SHP77 treated with DMSO at 0.1 percent for 48 hours (cell line): ENCODE data around the gene PPP2R1B.
A peak's percentile ranks its signal among the peaks of the same experiment; 100 is the strongest.
"Not testable (repeated sequence)": the region's sequence is repeated elsewhere in the genome, so short reads cannot be mapped to it uniquely, and the experiment has no call there.

Experiments
- DNase-seq: peaks from one replicate; lab custom pipeline; 2025; lab: John Stamatoyannopoulos, UW

The PPP2R1B gene

DNA sequence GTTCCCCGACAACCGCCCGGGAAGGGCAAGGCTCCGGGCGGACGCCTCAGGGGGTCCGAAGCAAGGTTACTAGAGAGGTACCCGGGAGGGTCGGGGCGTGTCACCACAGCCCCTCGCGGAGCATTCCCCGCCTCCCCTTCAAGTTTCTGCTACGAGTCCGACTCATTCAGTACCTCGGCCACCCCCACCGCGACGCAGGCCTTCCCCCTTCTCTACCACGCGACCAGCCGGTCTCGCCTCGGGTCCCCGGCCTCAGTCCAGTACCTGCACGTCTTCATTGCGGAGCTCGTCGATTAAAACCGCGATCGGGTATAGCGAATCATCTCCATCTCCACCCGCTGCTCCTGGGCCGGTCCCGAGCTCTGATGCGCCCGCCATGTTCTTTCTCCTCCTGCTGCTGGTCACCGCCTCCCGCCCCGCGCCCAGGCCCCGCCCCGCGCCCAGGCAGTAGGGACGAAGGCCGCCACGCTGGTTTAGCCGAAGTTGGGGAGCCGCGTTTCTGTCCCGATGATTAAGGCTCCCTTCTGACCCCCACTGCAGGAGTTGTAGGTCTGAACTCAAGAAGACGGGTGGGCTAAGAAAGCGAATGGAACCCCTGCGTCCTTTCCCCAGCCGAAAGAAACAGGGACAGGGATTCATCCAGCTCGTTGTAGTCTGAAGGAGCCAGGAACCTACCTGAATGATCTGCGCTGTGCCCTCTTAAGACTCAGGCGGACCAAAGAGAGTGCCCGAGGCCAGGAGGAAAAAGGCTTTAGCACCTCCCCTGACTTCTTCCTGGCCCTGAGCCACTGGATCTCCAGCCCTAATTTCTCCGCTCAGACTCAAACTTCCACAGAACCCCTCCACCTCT, at the start of gene PPP2R1B:
TSS of gene PPP2R1B (minus strand) at position 406 of the 850 bp plus-strand sequence. CDS start at position 378, 28 bp downstream.
- DNase-seq, result peak; percentile 67

DNA sequence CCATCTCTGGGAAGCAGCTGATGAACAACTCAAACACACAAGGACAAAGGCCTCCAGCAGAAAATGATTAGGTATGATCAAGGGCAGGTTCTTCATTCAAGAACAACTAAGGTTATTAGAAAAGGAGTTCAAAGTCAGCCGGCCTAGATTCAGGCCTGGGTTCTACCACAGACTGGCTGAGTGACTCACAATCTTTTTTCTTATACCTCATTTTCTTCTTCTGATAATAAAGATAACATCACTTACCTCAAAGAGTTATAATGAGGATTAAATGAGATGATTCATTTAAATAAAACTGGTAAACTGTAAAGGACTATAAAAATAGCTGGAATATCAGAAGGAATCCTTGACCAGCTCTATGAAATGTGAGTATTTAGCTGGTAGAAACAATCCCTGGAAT, 49.3 kb upstream of the PPP2R1B start:
- no peak for DNase-seq

DNA sequence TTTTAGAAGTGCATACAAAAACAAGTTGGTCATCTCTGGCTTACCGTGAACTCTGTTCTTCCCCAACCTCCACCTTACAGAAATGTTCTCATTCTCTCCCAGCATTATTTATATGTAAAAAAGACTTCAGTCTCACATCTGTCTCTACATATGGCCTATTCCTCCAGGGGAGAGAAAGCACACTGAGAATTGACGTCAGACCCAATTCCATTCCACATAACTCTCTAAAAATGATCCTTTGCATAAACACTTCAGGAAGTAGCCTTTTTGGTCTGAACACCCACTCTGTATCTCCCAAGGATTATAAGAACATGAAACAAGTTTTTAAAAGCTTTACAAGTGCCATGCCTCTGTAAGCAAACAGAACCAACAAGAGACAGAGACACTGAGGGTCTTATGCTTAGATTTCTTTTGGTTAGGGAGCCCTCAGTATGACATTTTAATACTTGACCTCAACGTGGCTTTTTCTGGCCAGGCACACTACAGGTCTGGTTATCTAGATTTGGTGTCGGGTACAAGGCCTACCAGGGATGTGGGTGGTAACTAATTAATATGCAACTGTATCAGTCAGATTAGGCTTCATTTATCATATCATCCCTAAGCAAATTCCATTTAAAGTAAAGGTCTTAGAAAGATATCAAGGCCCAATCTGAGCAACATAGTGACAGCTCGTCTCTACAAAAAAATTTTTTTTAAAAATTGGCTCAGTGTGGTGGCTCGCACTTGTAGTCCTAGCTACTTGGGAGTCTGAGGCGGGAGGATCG, 48.5 kb upstream of the PPP2R1B start:
- DNase-seq, result peak; percentile 25

DNA sequence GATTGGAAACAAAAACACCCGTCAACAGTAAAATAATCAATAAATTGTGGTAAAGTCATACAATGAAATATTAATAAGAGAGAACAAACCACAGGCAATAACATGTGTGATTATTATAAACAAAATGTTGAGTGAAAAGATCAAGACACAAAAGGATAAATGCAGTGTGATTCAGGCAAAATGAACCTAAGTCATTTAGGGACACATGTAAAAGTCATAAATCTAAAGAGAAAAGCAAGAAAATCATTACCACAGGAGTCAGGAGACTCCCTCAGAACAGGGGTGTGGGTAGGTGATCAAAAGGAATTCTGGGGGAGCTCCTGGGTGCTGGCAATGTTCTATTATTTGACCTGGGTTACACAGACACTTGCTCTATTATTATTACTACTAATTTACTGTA, 47.9 kb upstream of the PPP2R1B start:
- no peak for DNase-seq

DNA sequence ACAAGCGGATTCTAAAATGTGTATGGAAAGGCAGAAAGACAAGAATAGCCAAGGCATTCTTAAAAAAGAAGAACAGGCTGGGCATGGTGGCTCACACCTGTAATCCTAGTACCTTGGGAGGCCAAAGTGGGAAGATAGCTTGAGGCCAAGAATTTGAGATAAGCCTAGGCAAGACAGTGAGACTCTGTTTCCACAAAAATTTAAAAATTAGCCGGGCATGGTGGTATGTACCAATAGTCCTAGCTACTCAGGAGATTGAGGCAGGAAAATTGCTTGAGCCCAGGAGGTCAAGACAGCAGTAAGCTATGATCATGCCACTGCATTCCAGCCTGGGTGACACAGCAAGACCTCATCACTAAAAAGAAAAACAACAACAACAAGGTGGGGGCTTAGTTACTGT, 46.0 kb upstream of the PPP2R1B start:
- no peak for DNase-seq

DNA sequence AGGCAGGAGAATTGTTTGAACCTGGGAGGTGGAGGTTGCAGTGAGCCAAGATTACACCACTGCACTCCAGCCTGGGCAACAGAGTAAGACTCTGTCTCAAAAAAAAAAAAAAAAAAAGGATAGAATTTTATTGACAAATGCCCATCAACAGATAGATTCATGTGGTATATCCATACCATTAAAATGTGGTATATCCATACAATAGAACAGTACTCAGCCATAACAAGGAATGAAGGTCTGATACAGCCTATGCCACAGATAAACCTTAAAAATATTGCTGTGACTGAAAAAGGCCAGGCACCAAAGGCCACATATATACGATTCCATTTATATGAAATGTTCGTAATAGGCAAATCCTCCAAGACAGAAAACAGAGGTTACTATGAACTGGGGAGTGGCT, 45.3 kb upstream of the PPP2R1B start:
- no peak for DNase-seq

DNA sequence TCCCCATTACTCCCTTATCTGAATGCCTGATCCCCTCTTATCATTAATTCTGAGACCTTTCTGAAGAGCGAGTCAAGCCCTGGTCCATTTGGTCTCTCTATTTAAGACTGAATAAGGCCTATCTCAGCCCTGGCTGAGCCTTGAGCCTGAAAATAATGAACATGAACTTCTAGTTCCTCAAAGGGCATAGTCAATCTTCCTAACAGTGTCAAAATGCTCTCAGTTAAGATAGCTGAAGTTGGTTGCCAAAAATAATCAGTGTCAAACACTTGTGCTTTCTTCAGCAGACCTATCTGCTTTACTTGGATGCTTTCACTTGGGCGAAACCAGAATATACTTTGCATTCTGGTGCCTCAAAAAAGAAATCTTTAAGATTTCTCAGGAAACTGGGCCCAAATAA, 42.6 kb upstream of the PPP2R1B start:
- DNase-seq, result no peak

DNA sequence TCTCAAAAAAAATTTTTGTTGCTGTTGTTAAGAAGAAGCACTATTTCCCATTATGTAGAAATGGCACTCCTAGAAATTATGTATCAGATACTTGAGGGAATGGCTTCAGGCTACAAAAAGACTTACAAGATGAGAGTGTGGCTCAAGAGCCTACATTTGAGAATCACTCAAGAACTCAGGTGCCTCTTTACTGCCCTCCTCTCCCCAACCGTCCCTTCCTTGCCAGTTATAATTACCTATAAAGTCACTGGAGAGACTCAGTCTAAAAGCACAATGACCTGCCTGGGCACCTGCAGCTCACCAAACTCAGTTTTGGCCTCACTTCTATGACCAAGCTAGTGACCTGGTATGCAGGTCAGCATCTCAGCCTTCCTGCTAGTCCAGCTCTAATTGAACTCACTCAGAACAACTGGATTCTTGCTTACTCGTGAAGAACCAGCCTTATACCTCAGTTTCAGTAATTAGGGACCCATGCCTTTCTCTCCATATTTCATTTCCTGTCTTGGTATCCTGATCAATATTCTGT, 41.9 kb upstream of the PPP2R1B start:
- no peak for DNase-seq

DNA sequence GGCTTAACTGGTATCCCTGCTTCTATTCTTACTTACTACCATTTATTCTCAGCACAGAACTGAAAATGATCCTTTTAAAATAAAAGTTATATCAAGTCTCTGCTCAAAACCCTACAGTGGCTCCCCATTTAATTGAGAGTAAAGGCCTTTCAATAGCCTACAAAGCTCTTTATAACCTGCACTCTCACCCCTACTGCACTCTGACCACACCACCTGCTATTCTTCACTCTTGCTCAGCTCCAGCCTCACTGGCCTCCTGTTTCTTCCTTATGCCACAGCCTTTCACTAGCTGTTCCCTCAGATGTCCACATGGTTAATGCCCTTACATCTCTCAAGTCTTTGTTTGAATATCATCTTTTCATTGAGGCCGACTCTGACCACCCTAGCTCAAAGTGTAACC, 40.9 kb upstream of the PPP2R1B start:
- no peak for DNase-seq

DNA sequence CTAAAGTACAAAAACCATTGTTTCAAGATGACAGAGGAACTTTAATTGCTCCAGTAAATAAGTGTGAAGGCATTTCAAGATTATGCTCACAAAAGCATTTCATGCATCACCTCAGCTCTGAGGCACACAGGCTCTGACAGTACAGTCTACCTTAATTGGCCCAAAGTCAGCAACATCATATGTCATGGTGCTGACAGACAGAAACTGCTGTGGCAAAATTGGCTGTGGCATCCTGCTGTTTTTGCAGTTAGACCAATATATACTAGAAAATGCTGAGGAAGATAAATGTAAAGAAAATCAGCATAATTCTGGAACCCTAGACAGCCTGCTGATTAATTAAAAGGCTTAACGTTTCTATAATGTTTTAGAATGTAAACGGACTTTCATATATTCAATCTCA, 34.9 kb upstream of the PPP2R1B start:
- no peak for DNase-seq

DNA sequence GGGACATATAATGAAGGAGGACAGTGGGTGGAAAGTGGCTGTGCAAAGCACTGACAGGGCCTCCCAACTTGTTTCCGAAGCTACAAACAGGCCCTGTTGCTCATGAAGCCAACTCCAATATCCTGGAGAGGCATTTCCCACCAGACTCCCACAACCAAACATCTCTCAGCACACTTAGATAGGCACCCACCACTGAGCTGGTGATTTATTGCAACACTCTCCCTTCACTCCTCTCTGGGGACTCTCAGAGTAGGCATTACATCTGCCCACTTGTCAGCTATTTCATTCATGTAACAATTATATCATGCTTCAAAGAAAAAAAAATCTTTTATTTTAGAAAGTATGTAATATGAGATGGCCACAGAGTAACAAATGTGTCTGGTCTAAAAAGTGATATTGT, 32.1 kb upstream of the PPP2R1B start:
- DNase-seq, result no peak

DNA sequence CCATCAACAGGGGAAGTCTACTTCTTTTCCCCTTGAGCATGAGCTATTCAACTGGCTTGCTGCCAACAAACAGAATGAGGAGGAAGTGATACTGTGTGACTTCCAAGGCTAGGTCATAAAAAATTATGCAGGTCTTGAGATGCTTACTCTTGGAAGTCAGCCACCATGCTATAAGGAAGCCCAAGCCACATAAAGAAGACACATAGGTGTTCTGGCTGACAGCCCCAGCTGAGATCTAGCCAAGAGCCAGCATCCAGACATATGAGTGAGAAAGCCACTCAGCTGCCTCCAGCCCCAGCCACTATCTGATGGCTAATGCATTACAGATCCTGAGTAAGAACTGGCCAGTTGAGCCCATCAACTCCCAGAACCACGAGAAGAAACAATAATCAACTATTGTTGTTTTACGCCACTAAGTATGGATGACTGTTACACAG, 31.0 kb upstream of the PPP2R1B start:
- DNase-seq, result no peak

DNA sequence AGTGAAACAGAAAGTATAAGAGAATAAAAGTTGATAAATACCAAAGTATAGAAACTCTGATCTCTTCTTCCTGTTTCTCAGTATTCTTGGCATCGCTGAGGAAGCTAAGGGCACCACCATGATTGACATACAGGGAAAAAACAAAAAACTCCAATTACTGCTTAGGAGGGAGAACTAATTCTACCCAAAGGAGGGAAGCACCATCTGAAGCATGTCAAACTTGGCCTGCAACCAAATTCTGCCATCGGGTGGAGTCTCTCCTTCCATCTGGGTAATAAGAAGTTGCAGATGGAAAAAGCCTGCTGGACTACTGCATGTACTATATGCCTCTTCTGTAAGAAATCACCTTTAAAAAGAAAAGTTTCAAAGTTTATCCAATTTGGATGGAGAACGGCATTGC, 30.5 kb upstream of the PPP2R1B start:
- no peak for DNase-seq

DNA sequence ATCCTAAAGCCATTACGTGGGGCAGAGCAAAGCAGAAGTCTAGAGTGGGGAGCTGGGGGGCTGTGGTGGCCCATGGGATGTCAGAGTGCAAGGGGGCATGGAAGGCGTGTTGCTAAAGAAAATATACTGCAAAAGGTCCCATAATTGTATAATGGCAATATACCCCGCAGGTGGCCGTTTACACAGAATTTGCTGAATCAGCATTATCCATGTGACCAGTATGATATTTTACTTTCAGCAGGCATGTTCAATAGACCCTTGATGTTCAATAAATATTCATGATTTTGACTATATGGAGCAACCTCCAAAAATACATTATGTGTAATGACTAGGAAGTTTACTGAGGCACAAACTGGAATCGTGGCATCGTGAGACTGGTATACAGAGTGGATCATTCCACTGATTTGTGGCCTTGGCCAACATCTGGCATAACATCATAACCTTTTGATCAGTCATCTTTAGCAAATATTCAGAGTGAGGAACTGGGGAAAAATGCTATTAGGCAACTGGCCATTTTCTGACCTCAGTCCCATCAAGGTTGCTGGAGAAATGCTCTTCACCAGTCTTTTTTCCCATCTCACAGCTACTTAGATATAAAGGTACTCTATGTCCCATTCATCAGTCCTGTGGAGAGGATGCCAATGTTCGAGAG, 29.3 kb upstream of the PPP2R1B start:
- no peak for DNase-seq

DNA sequence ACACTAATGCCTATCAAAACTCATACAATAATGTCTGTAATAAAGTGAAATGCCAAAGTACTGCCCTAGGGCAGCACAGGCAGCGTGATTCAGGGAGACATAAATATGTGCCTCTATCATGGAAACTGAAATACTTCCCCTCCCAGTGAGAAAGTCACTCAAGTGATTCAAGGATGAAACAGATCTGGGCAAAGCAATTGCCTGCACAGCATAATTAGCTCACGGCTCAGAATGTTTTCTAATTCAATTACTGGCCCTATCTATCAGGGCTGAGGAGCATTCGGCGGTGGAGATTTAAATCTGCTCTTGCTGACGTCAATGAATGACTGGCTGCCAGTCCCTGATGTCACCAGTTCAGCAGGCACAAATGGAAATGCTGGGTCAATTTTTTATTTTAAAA, 27.7 kb upstream of the PPP2R1B start:
- DNase-seq, result no peak

DNA sequence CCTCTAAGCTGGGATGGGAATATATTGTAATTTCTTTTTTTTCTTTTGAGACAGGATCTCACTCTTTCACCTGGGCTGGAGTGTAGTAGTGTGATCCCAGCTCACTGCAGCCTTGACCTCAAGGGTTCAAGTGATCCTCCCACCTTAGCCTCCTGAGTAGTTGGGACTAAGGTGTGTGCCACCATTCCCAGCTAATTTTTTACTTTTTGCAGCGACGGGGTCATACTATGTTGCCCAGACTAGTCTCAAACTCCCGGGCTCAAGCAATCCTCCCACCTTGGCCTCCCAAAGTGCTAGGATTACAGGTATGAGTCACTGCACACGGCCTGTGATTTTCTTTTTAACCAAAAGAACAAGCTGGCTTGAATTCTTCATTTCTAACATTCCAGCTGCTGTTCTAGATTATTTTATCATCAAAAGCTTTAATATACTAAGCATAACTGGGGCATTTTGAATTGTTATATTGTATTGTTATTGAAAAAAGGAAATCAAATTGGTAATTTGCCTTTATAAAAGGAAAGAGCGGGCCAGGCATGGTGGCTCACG, 26.8 kb upstream of the PPP2R1B start:
- no peak for DNase-seq

DNA sequence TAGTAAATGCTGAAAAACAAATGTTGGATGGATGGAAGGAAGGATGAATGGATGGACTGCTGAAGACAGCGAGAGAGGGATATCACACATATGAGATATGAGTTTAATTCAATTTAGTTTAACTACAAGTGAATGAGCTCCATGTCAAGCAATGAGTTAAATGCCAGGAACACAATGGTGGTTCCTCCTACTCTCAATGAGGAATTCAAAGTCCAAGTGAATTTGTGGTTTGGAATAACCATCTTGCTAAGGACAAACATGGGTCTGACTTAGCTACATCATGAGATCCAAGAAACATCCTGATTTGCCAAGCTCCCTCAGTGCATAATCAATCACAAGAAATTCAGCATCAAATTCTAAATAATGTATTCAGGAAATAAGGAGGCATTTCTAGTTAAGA, 26.1 kb upstream of the PPP2R1B start:
- no peak for DNase-seq

DNA sequence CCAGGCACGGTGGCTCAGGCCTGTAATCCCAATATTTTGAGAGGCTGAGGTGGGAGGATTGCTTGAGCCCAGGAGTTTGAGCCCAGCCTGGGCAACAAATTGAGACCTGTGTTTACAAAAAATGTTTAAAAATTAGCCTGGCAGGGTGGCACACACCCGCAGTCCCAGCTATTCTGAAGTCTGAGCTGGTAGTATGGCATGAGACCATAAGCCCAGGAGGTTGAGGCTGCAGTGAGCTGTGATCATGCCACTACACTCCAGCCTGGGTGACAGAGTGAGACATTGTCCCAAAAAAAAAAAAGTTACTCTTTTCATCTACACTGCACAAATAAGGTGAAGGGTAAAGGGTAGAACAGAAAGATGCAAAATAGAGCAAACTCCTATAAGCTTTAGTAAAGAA, 22.3 kb upstream of the PPP2R1B start:
- DNase-seq, result no peak

DNA sequence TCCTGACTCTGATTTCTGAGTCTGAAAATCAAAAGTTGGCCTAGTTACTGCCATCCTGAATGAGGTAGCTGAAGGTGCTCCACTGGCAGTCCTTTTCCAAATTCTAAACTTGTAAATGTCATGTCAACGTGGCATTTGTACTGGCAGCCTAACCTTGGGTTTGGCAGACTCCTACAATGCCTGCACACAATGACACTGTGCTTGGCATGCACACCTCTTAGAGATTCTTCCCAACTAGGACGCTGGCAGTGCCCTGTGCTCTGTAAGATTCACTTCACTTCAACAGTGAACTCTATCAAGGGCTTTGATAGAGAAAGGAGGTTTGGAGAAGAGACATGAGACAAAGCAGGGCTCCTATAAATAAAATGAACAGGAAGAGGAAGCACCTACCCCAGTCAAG, 21.9 kb upstream of the PPP2R1B start:
- no peak for DNase-seq

DNA sequence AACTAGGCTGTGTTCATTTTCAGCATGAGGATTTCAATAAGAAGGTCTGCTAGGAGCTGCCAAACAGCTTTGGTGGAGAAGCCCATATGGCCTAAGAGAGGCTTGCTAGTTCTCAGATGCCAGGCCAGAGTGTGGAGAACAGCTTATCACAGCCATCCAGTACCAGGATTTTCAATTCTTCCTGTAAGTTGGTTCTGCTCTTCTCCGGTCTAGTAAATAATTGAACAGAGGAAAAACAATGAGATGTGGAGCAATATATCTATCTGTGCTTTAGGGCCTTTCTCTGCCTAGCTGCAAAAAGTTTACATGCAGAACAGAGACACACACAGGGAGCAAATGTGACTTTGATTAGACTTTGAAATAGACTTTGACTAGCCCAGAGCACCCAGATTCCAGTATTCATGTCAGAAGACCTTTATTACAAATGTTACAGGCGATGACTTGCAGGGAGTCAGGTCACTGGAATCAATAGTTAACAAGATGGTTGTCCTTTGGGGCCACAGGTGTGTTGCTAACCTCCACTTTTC, 19.8 kb upstream of the PPP2R1B start:
- DNase-seq, result no peak

DNA sequence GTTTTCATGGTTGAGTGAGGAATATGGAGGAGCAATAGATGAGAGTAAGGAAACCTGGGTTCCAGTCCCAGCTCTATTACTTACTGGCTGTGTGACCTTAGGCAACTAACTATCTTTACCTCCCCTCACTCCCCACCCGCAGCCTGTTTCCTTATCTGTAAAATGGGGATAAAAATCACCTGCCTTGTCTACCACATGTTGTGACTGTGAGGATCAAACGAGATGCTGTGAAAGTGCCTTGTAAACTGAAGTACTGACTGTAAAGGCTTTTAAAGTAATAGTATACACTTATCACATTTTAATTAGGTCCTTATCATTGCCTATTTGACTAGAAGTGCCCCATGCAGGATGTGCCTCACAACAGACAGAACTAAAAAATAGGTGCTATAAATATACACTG, 18.9 kb upstream of the PPP2R1B start:
- no peak for DNase-seq

DNA sequence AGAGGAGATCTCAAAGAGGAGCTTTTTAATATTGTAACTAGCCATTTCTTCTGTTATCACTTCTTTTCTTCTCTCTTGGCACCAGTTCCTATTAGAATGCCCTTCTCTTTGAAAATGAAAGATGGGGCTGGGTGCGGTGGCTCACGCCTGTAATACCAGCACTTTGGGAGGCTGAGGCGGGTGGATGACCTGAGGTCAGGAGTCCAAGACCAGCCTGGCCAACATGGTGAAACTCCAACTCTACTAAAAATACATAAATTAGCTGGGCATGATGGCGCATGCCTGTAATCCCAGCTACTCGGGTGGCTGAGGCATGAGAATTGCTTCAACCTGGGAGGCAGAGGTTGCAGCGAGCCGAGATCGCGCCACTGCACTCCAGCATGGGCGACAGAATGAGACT, 18.1 kb upstream of the PPP2R1B start:
- not testable (repeated sequence) for DNase-seq
